Loucy (cell line): ENCODE results near the gene CPAMD8.
"Not testable (repeated sequence)": the region's sequence is repeated elsewhere in the genome, so short reads cannot be mapped to it uniquely, and the experiment has no call there.

ENCODE experiments used
- H2AFZ ChIP-seq: fragments of 200-600 bp; sonication (generic); 2 replicates; pipeline ENCODE4 v1.6.0; 2016; ENCODE audit warnings: antibody characterized with exemption, mild to moderate bottlenecking, low read length, moderate library complexity
- H3F3A ChIP-seq: fragments of 200-600 bp; 2 replicates; pipeline ENCODE4 v1.6.0; 2016; ENCODE audit warnings: antibody characterized with exemption, low read depth, mild to moderate bottlenecking
- H3K27me3 ChIP-seq: fragments of 200-600 bp; sonication (generic); 2 replicates; pipeline ENCODE4 v1.6.1; 2014; ENCODE audit warnings: low read length, mild to moderate bottlenecking; ENCODE audit not compliant: insufficient read depth, poor library complexity, severe bottlenecking
- H3K36me3 ChIP-seq: fragments of 200-600 bp; sonication (generic); 2 replicates; pipeline ENCODE4 v1.6.1; 2016; ENCODE audit warnings: low read length; ENCODE audit not compliant: insufficient read depth
- H3K4me1 ChIP-seq: fragments of 200-600 bp; sonication (generic); 2 replicates; pipeline ENCODE4 v1.5.1; 2014; ENCODE audit warnings: low read length, mild to moderate bottlenecking; ENCODE audit not compliant: insufficient read depth, poor library complexity, severe bottlenecking
- H3K4me2 ChIP-seq: fragments of 200-600 bp; sonication (generic); 2 replicates; pipeline ENCODE4 v1.6.0; 2014; ENCODE audit warnings: antibody characterized with exemption, low read length, low read depth, mild to moderate bottlenecking; ENCODE audit not compliant: poor library complexity, severe bottlenecking
- H3K4me3 ChIP-seq: fragments of 200-600 bp; sonication (generic); 2 replicates; pipeline ENCODE4 v1.5.1; 2014; ENCODE audit warnings: low read length, mild to moderate bottlenecking, mixed read lengths; ENCODE audit not compliant: poor library complexity, severe bottlenecking
- H3K79me2 ChIP-seq: fragments of 200-600 bp; sonication (generic); 2 replicates; pipeline ENCODE4 v1.6.1; 2014; ENCODE audit warnings: low read length; ENCODE audit not compliant: insufficient read depth
- H3K9ac ChIP-seq: fragments of 200-600 bp; sonication (generic); 2 replicates; pipeline ENCODE4 v1.6.0; 2014; ENCODE audit warnings: mild to moderate bottlenecking, low read depth, low read length, moderate library complexity; ENCODE audit not compliant: poor library complexity, severe bottlenecking
- H3K9me2 ChIP-seq: fragments of 200-600 bp; sonication (generic); replicated peaks from 2 replicates; pipeline ENCODE4 v1.6.1; 2016; ENCODE audit warnings: low read depth, low read length, mixed read lengths
- H3K9me3 ChIP-seq: fragments of 200-600 bp; sonication (generic); 2 replicates; pipeline ENCODE4 v1.6.1; 2014; ENCODE audit warnings: mild to moderate bottlenecking, antibody characterized with exemption, low read length, low read depth; ENCODE audit not compliant: insufficient read depth
- H4K20me1 ChIP-seq: fragments of 200-600 bp; sonication (generic); 2 replicates; pipeline ENCODE4 v1.6.0; 2014; ENCODE audit warnings: antibody characterized with exemption, low read length, mild to moderate bottlenecking; ENCODE audit not compliant: insufficient read depth, poor library complexity, severe bottlenecking
- EZH2phosphoT487 ChIP-seq: fragments of 200-600 bp; IDR thresholded peaks from 2 replicates; pipeline ENCODE4 v1.6.1; 2018; ENCODE audit warnings: antibody characterized with exemption, mild to moderate bottlenecking, moderate library complexity, borderline replicate concordance
- TF ChIP-seq, protein P1 (sequence below): fragments of 200-600 bp; sonication (generic); conservative IDR thresholded peaks from 2 replicates; pipeline ENCODE4 v1.5.1; 2014; ENCODE audit warnings: mild to moderate bottlenecking, antibody characterized with exemption, low read length

Gene CPAMD8

DNA sequence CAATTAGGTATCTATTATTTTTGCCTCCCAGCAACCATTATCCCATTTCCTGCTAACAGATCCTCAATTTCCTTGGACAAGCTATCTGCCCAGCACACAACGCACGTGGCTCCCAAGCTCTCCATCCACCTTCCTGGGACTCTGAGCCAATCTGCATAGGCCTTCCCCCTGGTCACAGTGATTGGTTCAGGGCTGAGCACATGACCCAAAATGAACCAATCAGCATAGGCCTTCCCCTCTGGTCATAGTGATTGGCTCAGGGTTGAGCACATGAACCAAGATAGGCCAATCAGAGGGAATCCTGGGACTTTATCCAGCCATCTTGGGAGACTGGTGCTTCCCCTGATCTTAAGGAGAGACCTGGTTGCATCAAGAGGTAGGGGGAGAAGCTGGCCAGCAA lies 5.8 kb downstream of the CPAMD8 start:
- no peaks in the 10 kb centered on the region for H3K36me3 ChIP-seq
- H3K4me2 ChIP-seq = no peak overlapping the region
- H3K9me2 ChIP-seq = no peaks in the 10 kb centered on the region
- H3K4me3 ChIP-seq = no peak overlapping the region
- no peaks in the 10 kb centered on the region for H4K20me1 ChIP-seq
- no peaks in the 10 kb centered on the region for H3K4me1 ChIP-seq
- no peak overlapping the region for H3K9ac ChIP-seq
- no peaks in the 10 kb centered on the region for H3K79me2 ChIP-seq
- H3K27me3 ChIP-seq = no peaks in the 10 kb centered on the region
- TF ChIP-seq, protein P1, sequence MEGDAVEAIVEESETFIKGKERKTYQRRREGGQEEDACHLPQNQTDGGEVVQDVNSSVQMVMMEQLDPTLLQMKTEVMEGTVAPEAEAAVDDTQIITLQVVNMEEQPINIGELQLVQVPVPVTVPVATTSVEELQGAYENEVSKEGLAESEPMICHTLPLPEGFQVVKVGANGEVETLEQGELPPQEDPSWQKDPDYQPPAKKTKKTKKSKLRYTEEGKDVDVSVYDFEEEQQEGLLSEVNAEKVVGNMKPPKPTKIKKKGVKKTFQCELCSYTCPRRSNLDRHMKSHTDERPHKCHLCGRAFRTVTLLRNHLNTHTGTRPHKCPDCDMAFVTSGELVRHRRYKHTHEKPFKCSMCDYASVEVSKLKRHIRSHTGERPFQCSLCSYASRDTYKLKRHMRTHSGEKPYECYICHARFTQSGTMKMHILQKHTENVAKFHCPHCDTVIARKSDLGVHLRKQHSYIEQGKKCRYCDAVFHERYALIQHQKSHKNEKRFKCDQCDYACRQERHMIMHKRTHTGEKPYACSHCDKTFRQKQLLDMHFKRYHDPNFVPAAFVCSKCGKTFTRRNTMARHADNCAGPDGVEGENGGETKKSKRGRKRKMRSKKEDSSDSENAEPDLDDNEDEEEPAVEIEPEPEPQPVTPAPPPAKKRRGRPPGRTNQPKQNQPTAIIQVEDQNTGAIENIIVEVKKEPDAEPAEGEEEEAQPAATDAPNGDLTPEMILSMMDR = no peak
- no peak for TF ChIP-seq EZH2phosphoT487
- H3F3A ChIP-seq = no peaks in the 10 kb centered on the region
- H2AFZ ChIP-seq = no peak overlapping the region
- H3K9me3 ChIP-seq = peaks cover 7% of the 10 kb centered on the region; the same call in 1 of the 2 replicates

DNA sequence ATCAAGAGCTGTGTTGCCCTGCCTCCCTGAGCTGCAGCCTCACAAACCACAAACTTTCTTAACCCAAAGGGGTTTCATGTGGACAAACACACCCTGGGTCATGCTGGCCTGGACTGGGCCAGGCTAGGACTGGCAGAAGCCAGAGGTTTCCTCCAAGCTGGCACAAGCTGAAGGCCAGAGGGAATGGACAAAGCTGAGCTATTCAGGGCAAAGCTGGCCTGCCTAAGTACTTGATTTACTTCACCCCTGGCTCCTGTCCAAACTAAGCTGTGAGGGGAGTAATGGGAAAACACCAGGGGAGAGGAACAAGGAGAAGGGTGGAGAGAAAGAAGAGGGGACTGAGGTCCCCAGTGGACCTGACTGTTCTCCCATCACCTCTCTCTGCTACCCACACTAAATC lies 6.2 kb downstream of the CPAMD8 start:
- Histone ChIP-seq H3K4me2 (no peak overlapping the region), H2AFZ (no peak overlapping the region), H3K79me2 (no peaks in the 10 kb centered on the region), H3F3A (no peaks in the 10 kb centered on the region), H3K9me3 (peaks cover 7% of the 10 kb centered on the region; the same call in 1 of the 2 replicates), H3K4me3 (no peak overlapping the region), H3K9me2 (no peaks in the 10 kb centered on the region), H3K4me1 (no peaks in the 10 kb centered on the region), H3K36me3 (no peaks in the 10 kb centered on the region), H4K20me1 (no peaks in the 10 kb centered on the region), H3K9ac (no peak overlapping the region), H3K27me3 (no peaks in the 10 kb centered on the region)
- no peak for TF ChIP-seq EZH2phosphoT487
- TF ChIP-seq, protein P1 = no peak

DNA sequence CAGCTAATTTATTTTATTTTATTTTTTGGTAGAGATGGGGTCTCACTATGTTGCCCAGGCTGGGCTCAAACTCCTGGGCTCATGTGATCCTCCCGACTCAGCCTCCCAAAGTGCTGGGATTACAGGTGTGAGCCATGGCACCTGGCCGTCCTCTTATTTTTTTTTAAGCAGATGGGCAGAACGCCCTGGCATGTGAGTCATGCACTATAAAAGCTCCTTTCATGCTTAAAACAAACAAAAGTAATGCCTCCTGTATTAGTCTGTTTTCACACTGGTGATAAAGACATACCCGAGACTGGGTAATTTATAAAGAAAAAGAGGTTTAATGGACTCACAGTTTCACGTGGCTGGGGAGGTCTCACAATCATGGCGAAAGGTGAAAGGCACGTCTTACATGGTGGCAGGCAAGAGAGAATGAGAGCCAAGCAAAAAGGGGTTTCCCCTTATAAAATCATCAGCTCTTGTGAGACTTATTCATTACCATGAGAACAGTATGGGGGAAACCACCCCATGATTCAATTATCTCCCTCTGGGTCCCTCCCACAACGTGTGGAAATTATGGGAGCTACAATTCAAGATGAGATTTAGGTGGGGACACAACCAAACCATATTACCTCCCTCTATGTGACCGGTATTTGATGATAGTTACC lies 12.3 kb downstream of the CPAMD8 start:
- not testable (repeated sequence) for H3K9me2 ChIP-seq, H3K4me3 ChIP-seq, H3K4me1 ChIP-seq, H3K36me3 ChIP-seq, H3K4me2 ChIP-seq, H3K79me2 ChIP-seq, H3K9me3 ChIP-seq, H2AFZ ChIP-seq, H3K9ac ChIP-seq, H3K27me3 ChIP-seq, H3F3A ChIP-seq, H4K20me1 ChIP-seq

DNA sequence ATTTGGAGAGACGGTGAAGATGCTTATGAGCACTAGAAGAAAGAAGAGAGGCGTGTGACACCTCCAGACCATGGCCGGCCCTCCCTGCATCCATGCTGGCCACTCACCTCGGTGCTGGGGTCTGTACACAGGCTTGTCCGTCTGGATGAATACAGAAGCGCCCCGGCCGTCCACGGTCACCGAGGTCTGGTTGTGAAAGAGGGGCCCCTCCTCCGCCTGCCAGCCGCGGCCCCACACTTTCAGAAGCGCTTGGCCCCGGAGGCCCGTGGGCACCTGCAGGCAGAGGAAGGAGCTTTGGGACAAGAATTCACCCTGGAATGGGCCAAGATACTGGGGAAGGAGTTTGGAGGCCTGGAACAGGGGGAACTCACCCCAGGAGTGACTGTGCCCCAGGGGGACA lies 15.1 kb downstream of the CPAMD8 start:
- no peak overlapping the region for H3K4me2 ChIP-seq

More for the DNA sequence above, 15.1 kb downstream of the CPAMD8 start:
- Histone ChIP-seq H3K27me3 (no peaks in the 10 kb centered on the region), H4K20me1 (no peaks in the 10 kb centered on the region), H3F3A (no peaks in the 10 kb centered on the region), H3K9me2 (no peaks in the 10 kb centered on the region), H3K4me3 (no peak overlapping the region), H3K9me3 (no peaks in the 10 kb centered on the region), H3K4me1 (no peaks in the 10 kb centered on the region), H3K9ac (no peak overlapping the region), H3K36me3 (no peaks in the 10 kb centered on the region), H3K79me2 (no peaks in the 10 kb centered on the region), H2AFZ (no peak overlapping the region)
- TF ChIP-seq, protein P1 = no peak
